ENCODE data around the gene MED12L.

MED12L gene

GRCh38 chr3:151303751-151304150 lies 218.3 kb downstream of the MED12L start:
- DNase-seq = no peak

- no peak for DNase-seq
These were observed 219.8 kb downstream of the MED12L start for GRCh38 chr3:151305060-151305774.

GRCh38 chr3:151305775-151306151 lies 220.3 kb downstream of the MED12L start:
- no peak for DNase-seq

- DNase-seq = no peak
These were observed 220.8 kb downstream of the MED12L start for GRCh38 chr3:151306168-151306810.

- no peak for DNase-seq
These were observed 221.7 kb downstream of the MED12L start for GRCh38 chr3:151307131-151307530.

GRCh38 chr3:151307583-151308488 lies 222.4 kb downstream of the MED12L start:
- DNase-seq = no peak

GRCh38 chr3:151309566-151309965 lies 224.1 kb downstream of the MED12L start:
- no peak for DNase-seq

GRCh38 chr3:151312972-151313371 lies 227.5 kb downstream of the MED12L start:
- no peak for DNase-seq

- no peak for DNase-seq
These were observed 228.7 kb downstream of the MED12L start for GRCh38 chr3:151314137-151314536.

GRCh38 chr3:151314593-151314992 lies 229.1 kb downstream of the MED12L start:
- DNase-seq = no peak

GRCh38 chr3:151315136-151315535 lies 229.7 kb downstream of the MED12L start:
- no peak for DNase-seq

GRCh38 chr3:151315846-151316245 lies 230.4 kb downstream of the MED12L start:
- no peak for DNase-seq

- no peak for DNase-seq
These were observed 231.0 kb downstream of the MED12L start, which contains the start of gene GPR87 for GRCh38 chr3:151316267-151316991. Gene GPR87, minus strand, starts transcription at chr3:151316820. Its CDS starts 16,720 bp downstream, at chr3:151300100.

GRCh38 chr3:151318313-151318712 lies 232.8 kb downstream of the MED12L start:
- DNase-seq = no peak

GRCh38 chr3:151318991-151319390 lies 233.5 kb downstream of the MED12L start:
- no peak for DNase-seq

GRCh38 chr3:151319628-151320027 lies 234.2 kb downstream of the MED12L start:
- no peak for DNase-seq

- no peak for DNase-seq
These were observed 234.7 kb downstream of the MED12L start for GRCh38 chr3:151320131-151320530.

- DNase-seq = no peak
These were observed 236.1 kb downstream of the MED12L start for GRCh38 chr3:151321526-151321925.

- no peak for DNase-seq
These were observed 237.0 kb downstream of the MED12L start for GRCh38 chr3:151322511-151322910.

GRCh38 chr3:151327571-151328198 lies 242.2 kb downstream of the MED12L start:
- no peak for DNase-seq

GRCh38 chr3:151328298-151328995 lies 243.0 kb downstream of the MED12L start:
- no peak for DNase-seq

GRCh38 chr3:151329363-151329762 lies 243.9 kb downstream of the MED12L start, which contains the start of gene P2RY13:
Gene P2RY13, minus strand, starts transcription at chr3:151329549. Its CDS starts 21 bp downstream, at chr3:151329528.
- DNase-seq = no peak

All from activated effector memory CD4-positive, alpha-beta T cell treated with Interleukin-2 at 50 U/mL for 16 hours (primary cell).